H1 (cell line): ENCODE measurements around the gene ELOVL6. TPM values are rescaled to one million over a fixed set of nuclear protein-coding genes. Genes with fewer than 3 reads are reported as not detected.

Source experiments
- CTCF ChIA-PET: fragments of 300-600 bp; sonication (Branson Sonifier 250); formaldehyde crosslinking; loops from one replicate; lab custom pipeline; 2021; ENCODE audit not compliant: partially characterized antibody; lab: Charles Lee
- POLR2A ChIA-PET: fragments of 300-600 bp; sonication (Branson Sonifier 250); formaldehyde crosslinking; loops from one replicate; lab custom pipeline; 2021; ENCODE audit warnings: inconsistent platforms; ENCODE audit not compliant: partially characterized antibody; lab: Charles Lee
- DNase-seq, 2 experiments: peaks; one replicate each; pipeline versions ENCODE4 v3.0.0 to v3.0.0-alpha.2; 2010 to 2022; ENCODE audit warnings: low spot score in 2 of 2, low read depth in 1 of 2, mixed read lengths in 1 of 2
- FAIRE-seq: peaks from 2 replicates; lab custom pipeline; 2011; peaks lifted over from hg19 to GRCh38; lab: Jason Lieb, UNC
- H2AFZ ChIP-seq: 2 replicates; pipeline ENCODE4 v1.8.1; 2012; ENCODE audit warnings: low read length, inconsistent platforms
- H2AK5ac ChIP-seq: 2 replicates; pipeline ENCODE4 v1.6.1; 2013; ENCODE audit warnings: low read depth, low read length
- H2BK120ac ChIP-seq: replicated peaks from 2 replicates; pipeline ENCODE3; 2013; ENCODE audit warnings: low read depth, low read length, inconsistent platforms
- H2BK12ac ChIP-seq: 2 replicates; pipeline ENCODE4 v1.6.1; 2013; ENCODE audit warnings: low read depth, low read length
- H2BK15ac ChIP-seq: 2 replicates; pipeline ENCODE4 v1.6.1; 2013; ENCODE audit warnings: low read length
- H2BK20ac ChIP-seq: 2 replicates; pipeline ENCODE4 v1.6.1; 2013; ENCODE audit warnings: low read length
- H2BK5ac ChIP-seq: 2 replicates; pipeline ENCODE4 v1.6.1; 2013; ENCODE audit warnings: low read depth, low read length
- H3K14ac ChIP-seq: 2 replicates; pipeline ENCODE4 v1.6.1; 2013; ENCODE audit warnings: inconsistent platforms; ENCODE audit not compliant: insufficient read length
- H3K18ac ChIP-seq: 2 replicates; pipeline ENCODE4 v1.6.1; 2013; ENCODE audit warnings: low read length; ENCODE audit errors: extremely low read depth
- H3K23ac ChIP-seq: 2 replicates; pipeline ENCODE4 v1.6.1; 2013; ENCODE audit warnings: inconsistent platforms; ENCODE audit not compliant: insufficient read length
- H3K23me2 ChIP-seq: 2 replicates; pipeline ENCODE4 v1.6.1; 2013; ENCODE audit warnings: low read depth, low read length
- H3K27ac ChIP-seq: 2 replicates; pipeline ENCODE4 v1.6.1; 2011; ENCODE audit warnings: low read depth, low read length, inconsistent platforms
- H3K27me3 ChIP-seq, 4 experiments: replicated peaks in 1 of 4; 1 replicate in 1 of 4; 2 replicates in 3 of 4; pipeline versions ENCODE4 v1.6.1 to v1.8.1; 2011 to 2013; ENCODE audit warnings: low read length in 3 of 4, mild to moderate bottlenecking in 3 of 4, inconsistent platforms in 2 of 4, mixed read lengths in 2 of 4, moderate library complexity in 1 of 4; ENCODE audit not compliant: control insufficient read depth in 3 of 4, insufficient read depth in 3 of 4; ENCODE audit errors: extremely low read depth in 1 of 4
- H3K36me3 ChIP-seq, 4 experiments: 2 replicates each; pipeline versions ENCODE4 v1.6.1 to v1.8.1; 2011 to 2013; ENCODE audit warnings: mild to moderate bottlenecking in 4 of 4, low read length in 3 of 4, moderate library complexity in 2 of 4, control low read depth in 1 of 4, inconsistent platforms in 1 of 4; ENCODE audit not compliant: insufficient read depth in 4 of 4, control insufficient read depth in 2 of 4
- H3K4ac ChIP-seq: replicated peaks from 2 replicates; pipeline ENCODE3; 2013; ENCODE audit warnings: low read length, low read depth, mixed read lengths, inconsistent platforms; ENCODE audit not compliant: insufficient read length
- H3K4me1 ChIP-seq, 4 experiments: replicated peaks in 1 of 4; 1 replicate in 1 of 4; 2 replicates in 3 of 4; pipeline versions ENCODE4 v1.6.1 to v1.8.1; 2011 to 2013; ENCODE audit warnings: low read length in 3 of 4, inconsistent platforms in 2 of 4, mixed read lengths in 1 of 4; ENCODE audit not compliant: insufficient read depth in 4 of 4, control insufficient read depth in 3 of 4
- H3K4me2 ChIP-seq, 2 experiments: 2 replicates each; pipeline versions ENCODE4 v1.6.1 to v1.8.1; 2011 to 2013; ENCODE audit warnings: low read depth in 2 of 2, low read length in 2 of 2, control low read depth in 1 of 2, inconsistent platforms in 1 of 2, mild to moderate bottlenecking in 1 of 2; ENCODE audit not compliant: insufficient read depth in 1 of 2
- H3K4me3 ChIP-seq, 4 experiments: fragments of 200-600, 300-600 bp in 1 of 4; sonication (generic), shearing (Covaris generic), sonication (Bioruptor Twin) in 1 of 4; 2 replicates each; pipeline versions ENCODE4 v1.5.1 to v1.8.1; 2011 to 2016; ENCODE audit warnings: low read length in 4 of 4, low read depth in 3 of 4, control low read depth in 2 of 4, inconsistent platforms in 2 of 4, mild to moderate bottlenecking in 2 of 4, mixed read lengths in 1 of 4, moderate library complexity in 1 of 4; ENCODE audit not compliant: insufficient read depth in 2 of 4; ENCODE audit errors: extremely low read depth in 1 of 4
- H3K56ac ChIP-seq: replicated peaks from 2 replicates; pipeline ENCODE3; 2013; ENCODE audit warnings: low read depth, mild to moderate bottlenecking, mixed read lengths, low read length, inconsistent platforms; ENCODE audit not compliant: insufficient read length
- H3K79me1 ChIP-seq: 2 replicates; pipeline ENCODE4 v1.6.1; 2013; ENCODE audit warnings: low read depth, low read length, control low read depth
- H3K79me2 ChIP-seq, 2 experiments: 2 replicates each; pipeline versions ENCODE4 v1.6.1 to v1.8.1; 2012 to 2013; ENCODE audit warnings: low read length in 2 of 2, mild to moderate bottlenecking in 2 of 2, inconsistent platforms in 1 of 2; ENCODE audit not compliant: insufficient read depth in 2 of 2, control insufficient read depth in 1 of 2
- H3K9ac ChIP-seq, 4 experiments: replicated peaks in 1 of 4; 1 replicate in 1 of 4; 2 replicates in 3 of 4; pipeline versions ENCODE4 v1.6.1 to v1.8.1; 2011 to 2013; ENCODE audit warnings: low read depth in 3 of 4, low read length in 3 of 4, control low read depth in 2 of 4, mild to moderate bottlenecking in 2 of 4, moderate library complexity in 2 of 4, inconsistent platforms in 1 of 4; ENCODE audit errors: extremely low read depth in 1 of 4
- H3K9me3 ChIP-seq, 2 experiments: 2 replicates each; pipeline versions ENCODE4 v1.6.1 to v1.8.1; 2012 to 2013; ENCODE audit warnings: mild to moderate bottlenecking in 2 of 2, moderate library complexity in 2 of 2, control low read depth in 1 of 2, inconsistent platforms in 1 of 2, low read depth in 1 of 2, low read length in 1 of 2, mixed read lengths in 1 of 2; ENCODE audit not compliant: insufficient read depth in 2 of 2
- H4K20me1 ChIP-seq, 2 experiments: replicated peaks in 1 of 2; 2 replicates each; pipeline versions ENCODE3 to v1.8.1; 2011 to 2013; ENCODE audit warnings: inconsistent platforms in 2 of 2, low read length in 2 of 2, mild to moderate bottlenecking in 1 of 2; ENCODE audit not compliant: insufficient read depth in 2 of 2, control insufficient read depth in 1 of 2
- H4K5ac ChIP-seq: 2 replicates; pipeline ENCODE4 v1.6.1; 2013; ENCODE audit warnings: low read length, low read depth, mixed read lengths, inconsistent platforms; ENCODE audit not compliant: insufficient read length
- H4K8ac ChIP-seq: 2 replicates; pipeline ENCODE4 v1.8.0; 2013; ENCODE audit warnings: mild to moderate bottlenecking, moderate library complexity, low read length, inconsistent platforms; ENCODE audit not compliant: insufficient read depth; ENCODE audit errors: extremely low read depth
- H4K91ac ChIP-seq: replicated peaks from 2 replicates; pipeline ENCODE3; 2013; ENCODE audit warnings: low read length, mixed read lengths, inconsistent platforms; ENCODE audit not compliant: insufficient read length
- BCL11A ChIP-seq, 2 experiments: IDR thresholded peaks; one replicate each; pipeline ENCODE4 v1.6.1; 2011; ENCODE audit warnings: low read depth in 2 of 2, low read length in 2 of 2, mild to moderate bottlenecking in 2 of 2
- CHD1 ChIP-seq: IDR thresholded peaks from 2 replicates; pipeline ENCODE4 v1.6.1; 2012; ENCODE audit warnings: low read depth, low read length, improper control_type of control experiment
- CREB1 ChIP-seq: IDR thresholded peaks from 2 replicates; pipeline ENCODE4 v1.6.1; 2012; ENCODE audit warnings: inconsistent platforms
- EGR1 ChIP-seq: IDR thresholded peaks from 2 replicates; pipeline ENCODE4 v1.6.1; 2011; ENCODE audit warnings: low read depth, low read length, borderline replicate concordance
- HDAC6 ChIP-seq: IDR thresholded peaks from one replicate; pipeline ENCODE4 v1.7.1; 2012; ENCODE audit warnings: low read depth, mild to moderate bottlenecking, inconsistent platforms, low read length, moderate library complexity
- PHF8 ChIP-seq: fragments of 200-600 bp; sonication (generic); conservative IDR thresholded peaks from 2 replicates; pipeline ENCODE4 v1.7.1; 2012; ENCODE audit warnings: low read depth, mild to moderate bottlenecking, inconsistent platforms, low read length, moderate library complexity
- SRF ChIP-seq: IDR thresholded peaks from 2 replicates; pipeline ENCODE4 v1.6.1; 2011; ENCODE audit warnings: mild to moderate bottlenecking, low read depth, low read length, moderate library complexity
- TAF7 ChIP-seq: optimal IDR thresholded peaks from 2 replicates; pipeline ENCODE3; 2011; ENCODE audit warnings: low read depth, mild to moderate bottlenecking, inconsistent platforms, low read length, moderate library complexity, borderline replicate concordance
- TCF12 ChIP-seq: IDR thresholded peaks from 2 replicates; pipeline ENCODE4 v1.6.1; 2011; ENCODE audit warnings: low read depth, mild to moderate bottlenecking, low read length
- YY1 ChIP-seq: IDR thresholded peaks from 2 replicates; pipeline ENCODE4 v1.6.1; 2011; ENCODE audit warnings: low read depth, mild to moderate bottlenecking, low read length
- WGBS, 2 experiments: shearing (Covaris generic) in 1 of 2; methylation state at CpG; one replicate each; pipeline versions ENCODE4 v1.1.6 to v1.1.7; 2013 to 2015; ENCODE audit warnings: low lambda C conversion rate in 2 of 2, mixed read lengths in 2 of 2, inconsistent platforms in 1 of 2, low coverage in 1 of 2, missing lambda C conversion rate in 1 of 2; ENCODE audit not compliant: insufficient replicate concordance in 2 of 2, insufficient coverage in 1 of 2, insufficient read length in 1 of 2; ENCODE audit errors: extremely low coverage in 1 of 2, missing lambda C conversion rate in 1 of 2; 5-methylcytosine and 5-hydroxymethylcytosine counted together
- polyA plus RNA-seq, 7 experiments: library from polyadenylated mRNA; depleted of rRNA in 3 of 7; stranded (reverse) in 5 of 7; unstranded in 2 of 7; fragments of >200 nt in 5 of 7; fragments of 200-250 nt in 2 of 7; gene quantifications; 1 replicate in 5 of 7; 2 replicates in 1 of 7; 4 replicates in 1 of 7; pipeline versions ENCODE4 v1.2.1 to v1.2.3, GENCODE V29; 2011 to 2013; ENCODE audit warnings: missing spikeins in 2 of 7, mixed read lengths in 2 of 7
- total RNA-seq: library from RNA; stranded (reverse); fragmentation: NEBNext Ultra II Directional; extraction: Animal tissue kit (Norgen Biotek cat#: 25700); gene quantifications from 2 replicates; pipeline ENCODE4 v1.2.1, GENCODE V29; 2021
- TF ChIP-seq, protein P1 (sequence below): IDR thresholded peaks from 2 replicates; pipeline ENCODE4 v1.6.1; 2012; ENCODE audit warnings: inconsistent platforms

The ELOVL6 gene
- total and polyA plus RNA-seq, 2 of the 8 experiments (the other 6 are each of a cell fraction or from before 2014, with no cell fraction given) = 27.8 to 86.6 TPM

DNA sequence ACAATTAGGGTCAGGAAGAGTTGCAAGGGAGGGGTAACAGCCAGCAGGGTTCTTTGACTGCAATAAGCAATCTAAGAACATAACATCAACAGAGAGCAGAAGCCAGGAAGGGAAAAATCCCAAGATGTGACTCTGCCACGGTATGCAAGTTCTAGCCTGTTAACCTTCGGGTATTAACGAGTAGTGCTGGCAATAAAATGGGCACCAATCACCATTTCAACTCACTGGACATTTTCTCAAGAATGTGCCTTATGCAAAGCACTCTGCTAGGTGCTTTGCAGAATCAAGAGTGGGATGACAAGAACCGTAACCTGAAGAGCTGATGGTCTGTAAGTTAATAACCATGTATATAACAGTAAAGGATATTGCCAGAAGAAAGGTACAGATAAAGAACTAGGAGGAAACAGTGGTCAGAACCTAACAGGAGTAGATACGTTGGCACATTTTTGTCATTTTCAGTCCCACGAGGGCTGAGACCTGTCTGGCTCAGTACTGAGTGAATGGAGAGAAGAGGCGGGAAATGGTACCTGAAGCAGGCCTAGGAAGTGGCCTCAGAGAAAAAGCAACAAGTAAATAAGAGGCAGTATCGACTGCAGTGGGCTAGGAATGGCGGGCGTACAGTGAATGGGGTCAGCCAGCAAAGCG is 2.7 kb downstream of the ELOVL6 start:
- 38% methylated on average over 11 of the region's 11 CpGs; no CpG with 5 or more reads in 1 of the 2 experiments for WGBS, 2 experiments
- H3K9ac ChIP-seq = peak overlapping the region; percentile 76 to 96 (median 92)

More for the DNA sequence above, 2.7 kb downstream of the ELOVL6 start:
- Histone ChIP-seq H3K79me1 (no peaks in the 10 kb centered on the region), H2AFZ (peak overlapping the region; percentile 54; the same call in 1 of the 2 replicates), H3K56ac (peak overlapping the region; percentile 70), H3K23ac (no peak overlapping the region), H3K4me2 (peak overlapping the region; percentile 88 to 91), H3K9me3 (no peaks in the 10 kb centered on the region), H2BK15ac (peak overlapping the region; percentile 85; the same call in 1 of the 2 replicates), H4K20me1 (no peaks in the 10 kb centered on the region), H4K91ac (peak overlapping the region; percentile 95), H3K27me3 (no peaks in the 10 kb centered on the region), H2BK12ac (peak overlapping the region; percentile 78; the same call in 1 of the 2 replicates), H2AK5ac (peak overlapping the region; percentile 69), H3K36me3 (peaks cover 0 to 17% (median 0%) of the 10 kb centered on the region in 4 experiments; a peak in 1 of 8 replicates), H4K5ac (peak overlapping the region; percentile 83), H3K14ac (peak overlapping the region; percentile 25), H2BK120ac (peak overlapping the region; percentile 84)
- CTCF ChIA-PET = no interaction called here
- FAIRE-seq = no peak
- no peak for DNase-seq
- no peak for TF ChIP-seq TAF7
- no peak for TF ChIP-seq SRF
- TF ChIP-seq YY1 = peak; percentile 39; the same call in 1 of the 2 replicates
- TF ChIP-seq HDAC6 = no peak
- no peak for TF ChIP-seq CREB1
- no peak for TF ChIP-seq PHF8
- no peak for TF ChIP-seq EGR1
- TF ChIP-seq, protein P1, sequence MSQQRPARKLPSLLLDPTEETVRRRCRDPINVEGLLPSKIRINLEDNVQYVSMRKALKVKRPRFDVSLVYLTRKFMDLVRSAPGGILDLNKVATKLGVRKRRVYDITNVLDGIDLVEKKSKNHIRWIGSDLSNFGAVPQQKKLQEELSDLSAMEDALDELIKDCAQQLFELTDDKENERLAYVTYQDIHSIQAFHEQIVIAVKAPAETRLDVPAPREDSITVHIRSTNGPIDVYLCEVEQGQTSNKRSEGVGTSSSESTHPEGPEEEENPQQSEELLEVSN = 0 out of 2 replicates have a peak, but pooled peaks have one; percentile 46
- no peak for TF ChIP-seq CHD1
- no peak for TF ChIP-seq BCL11A (IDR thresholded peaks at IDR 0.05; ENCODE audit: low read depth in 2 of 2, low read length in 2 of 2)
- TF ChIP-seq TCF12 = no peak
- TF ChIP-seq, all 59 proteins: peak for 2
- peak overlapping the region; percentile 91; the same call in 1 of the 2 replicates for H4K8ac ChIP-seq
- peak overlapping the region; percentile 84 for H3K27ac ChIP-seq
- H3K18ac ChIP-seq = peak overlapping the region; percentile 98
- peaks cover 0 to 68% of the 10 kb centered on the region in 2 experiments; a peak in 2 of 4 replicates for H3K79me2 ChIP-seq
- H2BK5ac ChIP-seq = peak overlapping the region; percentile 95
- H3K4me3 ChIP-seq = peak overlapping the region; percentile 72 to 95 (median 84)
- POLR2A ChIA-PET = interaction anchor here (1.6 kb wide), 1 partner anchor 311 kb away, joined by 3 read pairs; no protein-coding TSS in a partner anchor
- no peak overlapping the region for H2BK20ac ChIP-seq
- peak overlapping the region; percentile 8 for H3K4ac ChIP-seq
- peaks cover 14% of the 10 kb centered on the region for H3K23me2 ChIP-seq
- peaks cover 4 to 15% (median 10%) of the 10 kb centered on the region in 4 experiments; a peak in 5 of 7 replicates for H3K4me1 ChIP-seq
